Hepatocyte (in vitro differentiated cells): ENCODE results near the gene WDR11. TPM values are rescaled to one million over a fixed set of nuclear protein-coding genes. Genes with fewer than 3 reads are reported as not detected.

Experiments used
- DNase-seq: peaks from one replicate; pipeline ENCODE4 v3.0.0-alpha.2; 2016; ENCODE audit warnings: low spot score
- H2AFZ ChIP-seq: fragments of 200-600 bp; sonication (generic); 2 replicates; pipeline ENCODE4 v1.6.0; 2016; ENCODE audit warnings: antibody characterized with exemption, mild to moderate bottlenecking
- H3K27ac ChIP-seq: fragments of 200-600 bp; sonication (generic); 2 replicates; pipeline ENCODE4 v1.5.1; 2016; ENCODE audit warnings: mild to moderate bottlenecking
- H3K27me3 ChIP-seq: fragments of 200-600 bp; sonication (generic); 2 replicates; pipeline ENCODE4 v1.6.1; 2016
- H3K36me3 ChIP-seq: fragments of 200-600 bp; sonication (generic); replicated peaks from 2 replicates; pipeline ENCODE4 v1.5.1; 2016; ENCODE audit warnings: low read depth; ENCODE audit not compliant: insufficient read depth
- H3K4me1 ChIP-seq: fragments of 200-600 bp; sonication (generic); 2 replicates; pipeline ENCODE4 v1.5.1; 2016; ENCODE audit warnings: mild to moderate bottlenecking, moderate library complexity; ENCODE audit not compliant: insufficient read depth
- H3K4me2 ChIP-seq: fragments of 200-600 bp; sonication (generic); 2 replicates; pipeline ENCODE4 v1.6.0; 2016
- H3K4me3 ChIP-seq: fragments of 200-600 bp; sonication (generic); 2 replicates; pipeline ENCODE4 v1.5.1; 2016; ENCODE audit warnings: mild to moderate bottlenecking
- H3K79me2 ChIP-seq: fragments of 200-600 bp; sonication (generic); 2 replicates; pipeline ENCODE4 v1.6.0; 2017; ENCODE audit warnings: mild to moderate bottlenecking
- H3K9me2 ChIP-seq: fragments of 200-600 bp; sonication (generic); replicated peaks from 2 replicates; pipeline ENCODE4 v1.6.0; 2017; ENCODE audit warnings: mild to moderate bottlenecking; ENCODE audit not compliant: insufficient read depth
- H3K9me3 ChIP-seq: fragments of 200-600 bp; sonication (generic); 2 replicates; pipeline ENCODE4 v1.5.1; 2016; ENCODE audit warnings: low read depth, mild to moderate bottlenecking
- H4K20me1 ChIP-seq: fragments of 200-600 bp; sonication (generic); 2 replicates; pipeline ENCODE4 v1.6.0; 2016; ENCODE audit warnings: mild to moderate bottlenecking; ENCODE audit not compliant: insufficient read depth, poor library complexity, severe bottlenecking
- EZH2 ChIP-seq: fragments of 200-600 bp; sonication (generic); IDR thresholded peaks from 2 replicates; pipeline ENCODE4 v1.6.1; 2016; ENCODE audit warnings: antibody characterized with exemption, mild to moderate bottlenecking, borderline replicate concordance
- EZH2phosphoT487 ChIP-seq: fragments of 200-600 bp; sonication (generic); IDR thresholded peaks from one replicate; pipeline ENCODE4 v1.6.1; 2018; ENCODE audit warnings: antibody characterized with exemption, mild to moderate bottlenecking, low read depth, moderate library complexity; ENCODE audit not compliant: unreplicated experiment, severe bottlenecking
- WGBS: methylation state at CpG from one replicate; pipeline ENCODE4 v1.1.6; 2016; ENCODE audit warnings: low lambda C conversion rate; ENCODE audit errors: missing lambda C conversion rate; 5-methylcytosine and 5-hydroxymethylcytosine counted together
- polyA plus RNA-seq: library from polyadenylated mRNA; unstranded; fragments of >200 nt; fragmentation: Nextera tagmentation; extraction: Ambion mirVana; gene quantifications from 2 replicates; pipeline ENCODE4 v1.2.1, GENCODE V29; 2016
- total RNA-seq: library from RNA; depleted of rRNA; stranded (reverse); fragments of >200 nt; gene quantifications from 2 replicates; pipeline ENCODE4 v1.2.3, GENCODE V29; 2014
- TF ChIP-seq, protein P1 (sequence below): fragments of 200-600 bp; sonication (generic); IDR thresholded peaks from 2 replicates; pipeline ENCODE4 v1.5.1; 2016; ENCODE audit warnings: antibody characterized with exemption, mild to moderate bottlenecking; ENCODE audit not compliant: poor library complexity

WDR11 gene
- total and polyA plus RNA-seq, 2 experiments from 2014 or later: 25.9 to 66.6 TPM

DNA sequence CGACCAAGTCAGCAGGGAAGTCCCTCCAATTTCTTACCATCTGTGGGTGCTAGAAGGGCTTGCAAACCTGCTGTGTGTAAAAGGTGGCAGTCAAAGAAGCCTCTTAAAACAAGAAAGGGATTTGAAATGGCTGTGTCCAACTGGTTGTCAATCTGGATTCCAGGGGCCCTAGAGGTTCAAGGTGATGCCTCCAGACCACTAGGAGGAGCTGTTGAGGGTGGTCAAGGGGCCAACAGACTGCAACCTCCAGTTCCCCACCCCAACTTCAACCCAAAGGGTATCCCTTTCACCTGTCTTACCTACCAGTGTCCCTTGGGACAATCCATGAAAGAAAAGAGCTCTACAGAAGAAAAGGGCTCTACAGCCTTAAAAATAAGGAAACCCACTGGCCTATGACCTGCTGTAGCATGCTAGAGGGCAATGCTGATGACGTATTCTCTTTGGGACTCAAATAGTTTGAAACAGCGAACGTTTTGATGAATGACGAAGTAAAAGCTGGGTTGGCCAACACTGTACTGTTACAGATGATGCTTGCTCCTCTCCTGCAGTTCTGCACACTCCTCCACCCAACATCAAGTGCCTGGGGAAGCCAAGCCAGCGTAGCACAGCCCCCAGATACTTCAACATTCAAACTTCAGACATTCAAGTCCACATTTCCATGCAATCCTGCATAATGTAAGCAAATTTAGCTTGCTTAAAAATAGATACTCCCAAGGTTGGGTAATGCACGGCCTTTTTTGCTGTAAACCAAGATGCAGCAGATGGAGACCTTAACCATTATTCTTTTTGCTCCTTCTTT, 45.9 kb upstream of the WDR11 start:
- DNase-seq: no peak
- Histone ChIP-seq H3K4me2 (no peak overlapping the region), H3K36me3 (no peaks in the 10 kb centered on the region), H3K9me3 (no peaks in the 10 kb centered on the region), H3K27me3 (peaks cover 3% of the 10 kb centered on the region), H4K20me1 (no peaks in the 10 kb centered on the region), H3K4me1 (no peaks in the 10 kb centered on the region), H3K79me2 (no peaks in the 10 kb centered on the region), H2AFZ (no peak overlapping the region), H3K27ac (no peak overlapping the region), H3K9me2 (no peaks in the 10 kb centered on the region), H3K4me3 (no peak overlapping the region)
- WGBS: 93% methylated on average over 7 of the region's 7 CpGs
- TF ChIP-seq, protein P1, sequence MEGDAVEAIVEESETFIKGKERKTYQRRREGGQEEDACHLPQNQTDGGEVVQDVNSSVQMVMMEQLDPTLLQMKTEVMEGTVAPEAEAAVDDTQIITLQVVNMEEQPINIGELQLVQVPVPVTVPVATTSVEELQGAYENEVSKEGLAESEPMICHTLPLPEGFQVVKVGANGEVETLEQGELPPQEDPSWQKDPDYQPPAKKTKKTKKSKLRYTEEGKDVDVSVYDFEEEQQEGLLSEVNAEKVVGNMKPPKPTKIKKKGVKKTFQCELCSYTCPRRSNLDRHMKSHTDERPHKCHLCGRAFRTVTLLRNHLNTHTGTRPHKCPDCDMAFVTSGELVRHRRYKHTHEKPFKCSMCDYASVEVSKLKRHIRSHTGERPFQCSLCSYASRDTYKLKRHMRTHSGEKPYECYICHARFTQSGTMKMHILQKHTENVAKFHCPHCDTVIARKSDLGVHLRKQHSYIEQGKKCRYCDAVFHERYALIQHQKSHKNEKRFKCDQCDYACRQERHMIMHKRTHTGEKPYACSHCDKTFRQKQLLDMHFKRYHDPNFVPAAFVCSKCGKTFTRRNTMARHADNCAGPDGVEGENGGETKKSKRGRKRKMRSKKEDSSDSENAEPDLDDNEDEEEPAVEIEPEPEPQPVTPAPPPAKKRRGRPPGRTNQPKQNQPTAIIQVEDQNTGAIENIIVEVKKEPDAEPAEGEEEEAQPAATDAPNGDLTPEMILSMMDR: no peak

DNA sequence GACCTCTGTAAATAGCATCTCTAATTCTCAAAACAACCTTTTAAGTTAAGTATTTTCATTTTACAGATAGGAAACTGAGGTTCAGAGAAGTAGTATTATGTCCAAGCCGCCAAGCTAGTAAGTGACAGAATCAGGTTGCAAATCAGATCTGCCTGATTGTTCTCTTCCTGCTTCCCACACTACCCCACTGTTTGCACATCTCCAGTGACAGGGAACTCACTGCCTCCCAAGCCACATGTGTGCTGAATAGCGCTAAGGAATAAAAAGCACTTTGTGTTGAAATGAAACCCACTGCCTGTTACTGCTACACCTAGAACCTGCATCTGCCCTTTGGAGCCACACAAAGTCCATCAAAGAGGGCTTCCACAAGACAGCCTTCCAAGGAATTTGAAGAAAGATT, 45.1 kb upstream of the WDR11 start:
- Histone ChIP-seq H3K9me3 (no peaks in the 10 kb centered on the region), H3K36me3 (no peaks in the 10 kb centered on the region), H2AFZ (no peak overlapping the region), H3K27ac (no peak overlapping the region), H3K79me2 (no peaks in the 10 kb centered on the region), H4K20me1 (no peaks in the 10 kb centered on the region), H3K4me2 (no peak overlapping the region), H3K9me2 (no peaks in the 10 kb centered on the region), H3K4me1 (no peaks in the 10 kb centered on the region), H3K27me3 (peaks cover 3% of the 10 kb centered on the region), H3K4me3 (no peak overlapping the region)
- WGBS: 92% methylated on average over 2 of the region's 2 CpGs
- no peak for DNase-seq
- TF ChIP-seq, protein P1: no peak
- TF ChIP-seq EZH2phosphoT487 (no peak), EZH2 (no peak)

DNA sequence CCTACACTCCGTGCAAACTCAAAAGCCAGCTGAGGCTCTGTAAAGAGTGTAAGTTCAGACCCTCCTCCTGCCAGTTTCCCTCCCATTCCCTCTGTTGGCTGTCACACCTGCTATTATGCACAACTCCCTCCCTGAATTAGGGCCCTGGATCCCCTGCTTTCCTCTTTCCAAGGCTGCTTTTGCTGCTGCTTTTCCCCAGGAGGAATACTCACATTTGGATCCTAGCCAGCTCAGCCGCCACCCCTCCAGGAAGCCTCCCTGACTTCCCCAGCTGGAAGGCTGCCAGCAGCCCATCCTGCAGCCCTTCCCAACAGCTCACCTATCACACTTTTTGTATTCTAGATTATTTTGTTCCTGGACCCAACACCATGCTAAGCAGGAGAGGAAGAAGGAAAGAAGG, 40.9 kb upstream of the WDR11 start:
- H3K9me3 ChIP-seq: no peaks in the 10 kb centered on the region
- DNase-seq: no peak
- TF ChIP-seq EZH2 (no peak), EZH2phosphoT487 (no peak)
- TF ChIP-seq, protein P1: no peak
- H4K20me1 ChIP-seq: no peaks in the 10 kb centered on the region
- H3K9me2 ChIP-seq: no peaks in the 10 kb centered on the region
- H3K27me3 ChIP-seq: peaks cover 3% of the 10 kb centered on the region
- no peaks in the 10 kb centered on the region for H3K4me1 ChIP-seq
- no peak overlapping the region for H3K27ac ChIP-seq
- H3K79me2 ChIP-seq: no peaks in the 10 kb centered on the region
- no peak overlapping the region for H2AFZ ChIP-seq
- no peaks in the 10 kb centered on the region for H3K36me3 ChIP-seq
- H3K4me2 ChIP-seq: no peak overlapping the region
- H3K4me3 ChIP-seq: no peak overlapping the region
- WGBS: 55% methylated on average over 2 of the region's 2 CpGs
